D721Med (cell line): ENCODE measurements around the gene PHC3.

ENCODE experiments used
- DNase-seq: peaks from one replicate; pipeline ENCODE4 v3.0.0; 2011; ENCODE audit warnings: low spot score; ENCODE audit not compliant: insufficient read length
- FAIRE-seq: peaks from 2 replicates; lab custom pipeline; 2011; peaks lifted over from hg19 to GRCh38; lab: Jason Lieb, UNC
- CTCF ChIP-seq: IDR thresholded peaks from 2 replicates; pipeline ENCODE4 v1.5.1; 2012; ENCODE audit warnings: mild to moderate bottlenecking, control low read depth; ENCODE audit not compliant: insufficient read depth; ENCODE audit errors: missing control alignments

PHC3 gene

GRCh38 chr3:170052398-170052797 is 129.1 kb downstream of the PHC3 start:
- TF ChIP-seq CTCF, result no peak
- DNase-seq (no peak), FAIRE-seq (no peak)

- TF ChIP-seq CTCF, result no peak
- DNase-seq (no peak), FAIRE-seq (no peak)
Observed at GRCh38 chr3:170050753-170051152, 130.8 kb downstream of the PHC3 start.

- no peak for TF ChIP-seq CTCF
- FAIRE-seq, result no peak
- no peak for DNase-seq
Observed at GRCh38 chr3:170049146-170050000, 132.2 kb downstream of the PHC3 start.

GRCh38 chr3:170047133-170047404 is 134.5 kb downstream of the PHC3 start:
- no peak for FAIRE-seq
- no peak for DNase-seq
- TF ChIP-seq CTCF, result no peak

GRCh38 chr3:170046269-170047132 is 135.0 kb downstream of the PHC3 start:
- DNase-seq, result no peak
- no peak for TF ChIP-seq CTCF
- no peak for FAIRE-seq

GRCh38 chr3:170044795-170045244 is 136.7 kb downstream of the PHC3 start:
- FAIRE-seq, result no peak
- no peak for TF ChIP-seq CTCF
- DNase-seq, result no peak
